Suppressor macrophage treated with lipopolysaccharide for 4 hours (primary cell): ENCODE data around the gene CD99L2.
"Not testable (repeated sequence)": the region's sequence is repeated elsewhere in the genome, so short reads cannot be mapped to it uniquely, and the experiment has no call there.

ENCODE experiments used
- DNase-seq: peaks from one replicate; pipeline ENCODE4 v3.0.0-alpha.2; 2020

Gene CD99L2

GRCh38 chrX:150893936-150894335 lies 4.5 kb downstream of the CD99L2 start:
- DNase-seq: no peak

GRCh38 chrX:150889131-150889530 lies 9.3 kb downstream of the CD99L2 start:
- no peak for DNase-seq

GRCh38 chrX:150887906-150888465 lies 10.5 kb downstream of the CD99L2 start:
- DNase-seq: no peak

GRCh38 chrX:150887268-150887667 lies 11.2 kb downstream of the CD99L2 start:
- DNase-seq: not testable (repeated sequence)

GRCh38 chrX:150886381-150886780 lies 12.1 kb downstream of the CD99L2 start:
- DNase-seq: no peak

GRCh38 chrX:150880808-150881165 lies 17.7 kb downstream of the CD99L2 start:
- DNase-seq: no peak

GRCh38 chrX:150879855-150880807 lies 18.3 kb downstream of the CD99L2 start:
- peak; percentile 70 for DNase-seq

GRCh38 chrX:150875621-150876020 lies 22.8 kb downstream of the CD99L2 start:
- DNase-seq: not testable (repeated sequence)

- no peak for DNase-seq
Observed at GRCh38 chrX:150874448-150874847, 24.0 kb downstream of the CD99L2 start.

GRCh38 chrX:150873616-150874015 lies 24.9 kb downstream of the CD99L2 start:
- no peak for DNase-seq

GRCh38 chrX:150872773-150873336 lies 25.6 kb downstream of the CD99L2 start:
- DNase-seq: no peak

- DNase-seq: no peak
Observed at GRCh38 chrX:150871341-150871811, 27.1 kb downstream of the CD99L2 start.

GRCh38 chrX:150870487-150871340 lies 27.8 kb downstream of the CD99L2 start:
- DNase-seq: no peak

- no peak for DNase-seq
Observed at GRCh38 chrX:150870029-150870428, 28.4 kb downstream of the CD99L2 start.

- DNase-seq: no peak
Observed at GRCh38 chrX:150869450-150869849, 29.0 kb downstream of the CD99L2 start.

- DNase-seq: no peak
Observed at GRCh38 chrX:150868625-150869024, 29.8 kb downstream of the CD99L2 start.

- no peak for DNase-seq
Observed at GRCh38 chrX:150864127-150864526, 34.3 kb downstream of the CD99L2 start.

GRCh38 chrX:150863191-150863590 lies 35.3 kb downstream of the CD99L2 start:
- DNase-seq: no peak

GRCh38 chrX:150857453-150857852 lies 41.0 kb downstream of the CD99L2 start:
- no peak for DNase-seq

GRCh38 chrX:150856785-150857184 lies 41.7 kb downstream of the CD99L2 start:
- DNase-seq: no peak

GRCh38 chrX:150856101-150856500 lies 42.4 kb downstream of the CD99L2 start:
- no peak for DNase-seq

- DNase-seq: no peak
Observed at GRCh38 chrX:150854856-150855255, 43.6 kb downstream of the CD99L2 start.
